Fibroblast of lung (primary cell): ENCODE data around the gene CASKIN1.

Experiments
- EZH2 ChIP-seq: IDR thresholded peaks from 2 replicates; pipeline ENCODE4 v1.5.1; 2012; ENCODE audit warnings: low read length, control low read depth, mild to moderate bottlenecking; ENCODE audit errors: missing control alignments
- TF ChIP-seq, protein P1 (sequence below), 2 donors: IDR thresholded peaks in 1 of 2; conservative IDR thresholded peaks in 1 of 2; 1 replicate in 1 of 2; 2 replicates in 1 of 2; pipeline ENCODE4 v1.5.1; 2011 to 2012; ENCODE audit warnings: low read length in 2 of 2, control low read depth in 1 of 2, inconsistent platforms in 1 of 2, low read depth in 1 of 2, mild to moderate bottlenecking in 1 of 2

DNA sequence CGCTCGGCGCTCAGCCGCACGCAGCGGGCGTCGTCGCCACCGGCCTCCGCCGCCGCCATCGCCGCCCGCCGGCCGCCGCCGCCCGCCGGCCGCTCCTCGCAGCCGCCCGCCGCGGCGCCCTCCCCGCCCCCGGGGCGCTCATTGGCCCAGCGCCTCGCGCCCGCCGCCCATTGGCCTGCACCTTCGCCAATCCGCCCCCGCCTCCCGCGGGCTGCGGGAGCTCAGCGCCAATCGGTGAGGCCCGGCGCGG lies 18.2 kb upstream of the CASKIN1 start, which contains the start of gene PGP:
- TF ChIP-seq, protein P1, sequence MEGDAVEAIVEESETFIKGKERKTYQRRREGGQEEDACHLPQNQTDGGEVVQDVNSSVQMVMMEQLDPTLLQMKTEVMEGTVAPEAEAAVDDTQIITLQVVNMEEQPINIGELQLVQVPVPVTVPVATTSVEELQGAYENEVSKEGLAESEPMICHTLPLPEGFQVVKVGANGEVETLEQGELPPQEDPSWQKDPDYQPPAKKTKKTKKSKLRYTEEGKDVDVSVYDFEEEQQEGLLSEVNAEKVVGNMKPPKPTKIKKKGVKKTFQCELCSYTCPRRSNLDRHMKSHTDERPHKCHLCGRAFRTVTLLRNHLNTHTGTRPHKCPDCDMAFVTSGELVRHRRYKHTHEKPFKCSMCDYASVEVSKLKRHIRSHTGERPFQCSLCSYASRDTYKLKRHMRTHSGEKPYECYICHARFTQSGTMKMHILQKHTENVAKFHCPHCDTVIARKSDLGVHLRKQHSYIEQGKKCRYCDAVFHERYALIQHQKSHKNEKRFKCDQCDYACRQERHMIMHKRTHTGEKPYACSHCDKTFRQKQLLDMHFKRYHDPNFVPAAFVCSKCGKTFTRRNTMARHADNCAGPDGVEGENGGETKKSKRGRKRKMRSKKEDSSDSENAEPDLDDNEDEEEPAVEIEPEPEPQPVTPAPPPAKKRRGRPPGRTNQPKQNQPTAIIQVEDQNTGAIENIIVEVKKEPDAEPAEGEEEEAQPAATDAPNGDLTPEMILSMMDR (conservative IDR thresholded peaks at IDR 0.05 in 1 of 2, IDR thresholded peaks at IDR 0.05 in 1 of 2; ENCODE audit: low read depth in 1 of 2, low read length in 2 of 2): no peak
- TF ChIP-seq EZH2: no peak
